NOMO-1 treated with DMSO at 0.1 percent for 48 hours (cell line): ENCODE measurements around the gene LHPP.

Experiments
- DNase-seq: peaks from one replicate; lab custom pipeline; 2025; ENCODE audit not compliant: unreplicated experiment; lab: John Stamatoyannopoulos, UW

LHPP gene

DNA sequence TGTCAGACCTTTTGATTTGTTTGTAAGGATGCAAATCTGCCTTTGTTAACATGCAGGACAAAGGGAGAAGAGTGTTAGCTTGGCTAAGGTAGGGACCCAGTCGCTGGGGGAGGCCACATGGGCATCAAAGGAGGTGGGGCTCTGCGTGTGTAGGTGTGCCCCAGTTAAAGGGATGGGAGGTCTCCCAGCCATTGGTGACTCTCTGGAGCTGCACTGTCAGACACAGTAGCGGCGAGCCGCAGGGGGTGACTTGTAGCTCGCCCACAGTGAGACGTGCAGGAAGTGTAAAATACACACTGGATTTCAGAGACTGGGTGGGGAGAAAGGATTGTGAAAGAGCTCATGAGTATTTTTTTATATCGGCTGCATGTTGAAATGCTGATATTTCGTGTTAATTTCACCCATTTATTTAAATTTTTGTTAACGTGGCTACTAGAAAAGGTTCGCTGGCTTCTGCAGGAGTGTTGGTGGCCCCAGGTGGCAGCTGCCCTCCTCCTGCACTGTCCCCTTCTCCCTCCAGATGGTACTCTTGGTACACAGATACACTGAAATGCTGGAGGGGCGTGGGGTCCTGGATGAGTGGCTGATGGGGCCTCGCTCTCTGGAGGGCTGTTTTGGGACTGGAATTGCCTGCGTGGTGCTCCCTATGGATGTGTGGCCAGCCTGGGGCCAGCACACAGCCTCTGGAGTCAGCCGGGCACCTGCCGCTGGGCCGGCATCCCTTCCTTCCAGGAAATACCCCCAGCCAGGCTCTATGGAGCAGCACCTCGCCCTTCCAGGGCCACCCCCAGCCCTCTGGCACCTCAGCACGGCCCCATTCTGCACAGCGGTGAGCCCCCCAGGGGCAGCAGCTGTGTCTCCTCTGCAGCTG, 59.2 kb downstream of the LHPP start:
- no peak for DNase-seq

DNA sequence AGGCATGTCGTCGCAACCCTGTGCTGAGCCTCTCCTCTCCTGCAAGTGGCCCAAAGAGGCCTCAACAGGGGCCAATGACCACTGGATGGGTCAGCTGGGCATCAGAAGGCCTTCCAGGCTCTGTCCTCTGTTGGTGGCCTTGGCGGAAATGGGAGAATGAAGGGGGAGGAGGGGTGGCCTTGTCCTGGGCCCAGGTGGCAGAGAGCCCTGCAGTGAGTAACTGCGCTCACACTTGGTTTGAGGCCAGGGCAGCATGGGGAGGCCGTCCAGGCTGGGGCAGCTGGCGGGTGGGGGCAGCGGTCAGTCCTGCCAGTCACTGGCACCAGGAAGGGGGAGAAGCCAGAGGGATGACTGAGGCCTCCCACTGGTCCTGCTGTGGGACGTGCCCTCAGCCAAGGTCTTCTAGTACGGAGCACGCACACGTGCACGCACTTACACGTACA, 59.8 kb downstream of the LHPP start:
- no peak for DNase-seq

DNA sequence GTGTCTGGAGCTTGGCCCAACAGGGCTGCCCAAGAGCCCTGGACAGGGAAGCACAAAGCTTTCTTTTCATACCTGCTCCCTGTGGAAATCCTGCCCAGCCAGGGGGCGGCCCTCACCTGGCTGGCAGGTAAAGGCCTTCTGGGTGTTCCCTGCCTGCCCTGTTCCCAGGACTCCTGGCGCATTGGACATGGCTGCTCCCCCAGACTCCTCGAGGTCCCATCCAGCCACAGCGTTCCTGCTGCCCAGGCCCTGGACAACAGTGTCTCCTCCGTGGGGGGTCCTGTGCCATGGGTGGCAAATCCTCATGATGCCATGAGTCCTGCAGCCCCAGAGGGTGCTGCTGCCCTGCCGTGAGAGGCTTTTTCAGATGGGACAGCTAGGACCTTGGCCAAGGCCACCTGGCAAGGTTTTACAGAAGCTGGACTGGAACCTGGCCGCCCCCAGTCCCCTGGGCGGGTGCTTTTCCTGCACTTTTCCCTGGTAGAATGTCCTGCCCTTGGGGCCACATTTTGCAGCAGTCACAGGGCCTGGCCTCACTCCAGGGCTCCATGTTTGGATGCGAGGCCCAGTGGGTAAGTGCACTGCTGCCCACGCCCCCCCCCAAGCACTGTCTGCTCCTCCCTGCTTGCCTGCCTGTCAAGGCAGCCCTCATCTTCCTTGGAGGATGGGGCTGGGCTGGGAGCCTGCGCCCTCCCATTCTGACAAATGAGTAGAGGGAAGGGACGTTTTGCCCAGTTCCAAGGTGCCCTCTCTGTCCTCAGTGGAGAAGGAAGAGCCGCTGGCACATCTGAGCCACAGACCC, 60.7 kb downstream of the LHPP start:
- no peak for DNase-seq

DNA sequence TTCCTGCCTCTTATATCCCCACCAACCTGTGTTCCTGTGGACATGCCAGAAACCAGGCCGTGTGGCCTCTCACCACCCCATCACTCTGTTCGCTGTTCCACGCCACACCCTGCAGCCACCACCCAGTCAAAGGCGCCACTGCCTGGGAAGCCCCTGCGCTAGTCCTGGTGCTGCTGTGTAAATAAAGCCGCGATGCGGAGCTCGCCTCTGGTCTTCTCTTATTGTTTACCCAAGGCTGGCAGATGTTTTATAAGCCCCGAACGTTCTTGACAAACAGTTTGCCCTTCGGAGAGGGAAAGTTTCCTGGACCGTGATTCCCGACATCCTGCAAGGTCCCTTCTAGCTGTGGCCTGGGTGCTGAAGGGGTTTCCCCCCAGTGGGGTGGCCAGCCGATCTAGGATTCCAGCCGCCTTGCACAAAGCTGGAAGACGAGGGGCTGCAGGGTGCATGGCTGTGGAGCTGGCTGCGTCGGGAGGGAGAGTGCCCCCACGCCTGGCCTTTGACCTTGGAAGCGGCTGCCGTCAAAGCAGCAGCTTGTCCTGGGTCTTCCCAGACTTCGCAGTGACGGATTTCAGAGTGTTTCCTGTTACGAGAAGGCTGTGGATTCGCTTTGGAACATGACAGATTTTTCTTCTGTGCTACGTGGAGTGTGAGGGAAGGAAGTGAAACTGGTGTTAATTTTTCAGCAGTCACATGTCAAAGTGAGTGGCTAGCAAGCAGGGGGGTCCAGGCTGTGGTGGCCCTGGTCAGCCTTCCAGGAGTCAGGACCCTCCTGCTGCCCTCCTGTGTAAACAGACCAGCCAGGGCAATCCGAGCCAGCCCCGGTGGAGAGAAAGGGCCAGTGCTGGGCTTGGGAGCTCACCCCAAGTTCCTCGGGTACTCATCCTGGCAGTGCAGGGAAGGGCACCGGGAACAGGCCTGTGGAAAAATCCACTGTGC, 61.6 kb downstream of the LHPP start:
- DNase-seq = peak; percentile 76

DNA sequence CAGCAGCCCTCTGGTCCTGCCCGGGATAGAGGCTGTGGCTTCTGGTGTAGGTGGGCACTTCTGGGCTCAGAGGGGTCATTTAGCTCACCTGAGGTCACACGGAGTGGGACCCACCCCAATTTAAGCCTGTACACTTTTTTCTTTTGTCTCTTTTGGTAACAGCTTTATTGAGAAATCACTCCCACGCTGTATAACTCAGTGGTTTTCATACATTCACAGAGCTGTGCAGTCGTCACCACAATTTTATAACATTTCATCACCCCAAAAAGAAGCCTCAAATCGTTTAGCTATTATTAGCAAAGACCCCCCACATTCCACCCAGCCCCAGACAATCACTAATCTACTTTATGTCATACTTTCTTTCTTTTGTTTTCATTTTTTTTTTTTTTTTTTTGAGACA, 62.3 kb downstream of the LHPP start:
- DNase-seq = peak; percentile 24

DNA sequence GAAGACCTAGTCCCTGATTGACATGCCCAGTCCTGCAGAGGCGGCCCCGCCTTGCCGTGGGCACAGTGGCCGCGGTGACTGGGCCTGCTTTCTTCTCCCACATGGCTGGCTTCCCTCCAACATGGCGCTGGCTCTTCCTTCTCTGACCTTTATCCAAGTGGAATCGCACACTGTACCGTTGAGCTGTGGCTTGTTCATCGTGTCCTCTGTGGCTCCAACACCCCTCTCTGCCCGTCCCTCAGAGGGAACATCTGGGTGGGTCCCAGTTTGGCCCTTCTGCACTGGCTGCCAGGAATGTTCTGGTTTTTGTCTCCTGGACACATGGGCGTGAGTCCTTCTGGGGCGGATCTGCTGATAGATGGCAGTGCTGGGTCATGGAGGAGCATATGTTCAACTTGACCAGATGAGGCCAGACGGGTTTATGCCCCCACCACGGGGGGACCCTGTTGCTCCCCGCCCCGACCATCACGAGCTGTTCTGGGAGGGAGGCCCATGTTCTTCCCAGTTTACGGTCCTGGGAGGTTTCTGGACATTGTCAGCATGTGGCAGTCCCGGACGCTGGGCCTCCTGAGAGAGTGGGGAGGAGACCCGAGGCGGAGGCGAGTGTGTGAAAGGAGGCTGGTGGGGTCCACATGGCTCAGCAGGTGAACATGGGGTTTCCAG, 63.5 kb downstream of the LHPP start:
- DNase-seq = no peak

DNA sequence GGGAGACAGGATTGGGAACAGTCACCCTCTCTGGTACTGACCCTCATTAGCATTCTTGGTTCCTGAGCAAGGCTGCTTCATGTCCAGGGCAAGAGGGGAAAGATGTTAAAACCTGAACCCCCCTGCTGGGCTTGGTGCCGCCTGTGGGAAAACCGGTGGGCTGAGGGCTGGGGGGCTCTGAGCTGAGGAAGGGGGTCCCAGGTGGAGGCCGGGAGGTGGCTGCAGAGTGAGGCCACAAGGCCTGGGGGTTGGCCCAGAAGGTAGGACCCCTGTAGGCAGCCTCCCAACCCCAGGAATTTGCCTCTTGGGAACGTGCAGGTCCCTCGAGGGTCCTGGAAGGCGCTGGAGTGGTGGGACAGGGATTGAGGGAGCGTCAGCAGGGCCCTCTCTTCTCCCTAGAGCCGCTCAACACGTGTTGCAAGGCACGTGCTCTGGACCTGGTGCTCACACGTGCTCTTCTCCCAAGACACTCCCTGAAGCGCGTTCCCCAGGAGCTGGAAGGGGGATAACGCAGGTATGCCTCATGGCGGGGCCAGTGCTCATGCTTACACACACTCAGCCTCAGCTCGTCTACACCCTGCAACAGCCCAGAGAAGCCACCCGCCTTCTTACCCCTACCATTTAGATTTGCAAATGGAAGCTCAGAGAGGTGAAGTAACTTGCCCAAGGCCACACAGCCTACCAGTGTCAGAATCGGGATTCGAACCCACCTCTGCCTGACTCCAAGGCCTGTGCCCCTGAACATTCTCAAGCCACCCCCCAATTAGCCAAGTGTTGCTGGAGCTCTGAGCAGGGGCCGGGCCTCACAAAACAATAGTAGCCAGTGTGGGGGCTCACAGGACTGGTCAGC, 64.4 kb downstream of the LHPP start:
- DNase-seq = no peak

DNA sequence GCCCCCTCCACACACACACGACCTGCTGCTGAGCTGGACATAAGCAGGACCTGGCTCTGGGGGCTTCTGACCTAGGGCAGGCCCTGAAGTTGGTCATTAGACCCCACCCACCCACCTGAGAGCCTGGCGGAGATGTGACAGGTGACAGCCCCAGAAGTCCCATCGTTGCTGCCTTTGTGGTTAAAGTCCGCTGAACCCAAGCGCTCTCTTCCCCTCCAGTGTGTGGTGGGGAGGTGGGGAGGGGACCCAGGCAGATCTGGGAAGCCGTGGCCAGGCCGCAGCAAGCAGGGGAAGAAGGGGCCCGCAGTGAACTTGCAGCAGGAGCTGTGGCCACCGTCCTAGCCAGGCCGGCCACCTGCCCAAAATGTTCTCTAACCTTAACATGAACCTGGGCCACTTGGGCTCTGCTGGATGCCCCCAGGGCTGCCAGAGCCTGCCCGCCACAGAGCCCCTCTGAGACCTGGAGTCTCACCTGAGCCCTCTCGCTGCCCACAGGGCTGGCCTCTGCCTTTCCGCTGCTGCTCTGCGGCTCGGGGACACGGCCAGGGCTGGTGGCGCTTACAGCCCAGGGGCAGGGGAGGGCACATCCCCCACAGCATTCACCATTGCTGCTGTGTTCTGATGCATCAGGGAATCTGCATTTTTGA, 65.1 kb downstream of the LHPP start:
- no peak for DNase-seq

DNA sequence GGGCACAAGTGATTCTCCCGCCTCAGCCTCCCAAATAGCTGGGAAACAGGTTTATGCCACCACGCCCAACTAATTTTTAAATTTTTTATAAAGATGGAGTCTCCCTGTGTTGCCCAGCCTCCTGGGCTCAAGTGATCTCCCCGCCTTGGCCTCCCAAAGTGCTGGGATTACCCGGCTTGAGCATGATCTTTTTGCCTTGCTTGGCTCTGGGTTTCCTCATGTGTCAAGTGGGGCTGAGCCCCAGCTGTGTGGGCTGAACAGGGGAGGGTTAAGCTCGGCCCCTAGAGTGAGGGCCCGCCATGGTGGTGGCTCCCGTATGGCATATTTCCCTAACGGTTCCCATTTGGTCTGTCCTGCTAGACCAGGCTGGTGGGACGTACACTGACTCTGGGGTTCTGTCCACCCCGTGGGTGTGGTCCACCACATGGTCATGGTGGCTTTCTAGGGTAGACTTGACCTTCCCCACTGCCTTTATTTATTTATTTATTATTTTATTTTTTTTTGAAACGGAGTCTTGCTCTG, 66.3 kb downstream of the LHPP start:
- DNase-seq = no peak

DNA sequence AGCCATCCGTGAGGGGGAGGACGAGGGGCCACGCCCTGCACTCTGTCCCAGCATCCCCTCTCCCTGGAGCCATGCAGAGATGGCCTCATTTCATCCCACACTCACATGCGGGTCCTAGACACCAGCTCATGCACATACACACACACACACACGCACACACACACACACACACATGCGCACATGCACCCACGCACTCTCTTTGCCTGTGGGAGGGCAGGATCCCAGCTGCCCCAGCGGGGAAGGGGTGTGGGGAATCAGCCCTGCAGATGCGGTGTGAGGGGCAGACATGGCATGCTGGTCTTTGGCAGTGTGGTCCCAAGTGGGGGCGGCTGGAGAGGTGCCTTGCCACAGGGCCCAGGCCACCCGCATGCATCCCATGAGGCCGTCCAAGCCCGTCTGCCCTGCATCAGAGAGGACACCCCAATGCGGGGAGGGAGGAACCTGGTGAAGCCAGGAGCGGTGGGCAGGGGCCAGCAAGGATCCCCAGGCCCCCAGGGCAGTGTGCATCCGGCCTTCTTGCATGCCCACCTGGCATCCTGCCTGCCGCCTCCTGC, 68.1 kb downstream of the LHPP start:
- no peak for DNase-seq

DNA sequence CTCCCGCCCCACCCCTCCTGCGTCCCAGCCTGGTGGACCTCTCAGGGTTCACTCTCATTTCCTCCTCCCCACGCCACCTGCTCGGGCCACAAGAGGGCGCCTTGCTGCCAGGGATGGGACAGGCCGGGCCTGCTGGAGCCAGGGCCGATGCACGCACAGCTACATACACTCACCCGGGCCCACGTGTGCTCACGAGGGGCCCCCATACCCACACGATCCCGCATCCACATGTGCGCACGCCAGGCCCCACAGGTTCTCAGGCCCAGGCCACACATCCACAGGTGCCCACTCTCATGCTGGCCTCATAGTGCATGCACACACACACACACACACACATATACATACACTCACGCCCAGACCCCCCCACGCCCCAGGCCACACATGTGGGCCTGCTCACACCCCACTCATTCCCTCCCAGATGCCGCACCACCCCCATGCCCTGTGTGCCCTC, 68.6 kb downstream of the LHPP start:
- DNase-seq = peak; percentile 62

DNA sequence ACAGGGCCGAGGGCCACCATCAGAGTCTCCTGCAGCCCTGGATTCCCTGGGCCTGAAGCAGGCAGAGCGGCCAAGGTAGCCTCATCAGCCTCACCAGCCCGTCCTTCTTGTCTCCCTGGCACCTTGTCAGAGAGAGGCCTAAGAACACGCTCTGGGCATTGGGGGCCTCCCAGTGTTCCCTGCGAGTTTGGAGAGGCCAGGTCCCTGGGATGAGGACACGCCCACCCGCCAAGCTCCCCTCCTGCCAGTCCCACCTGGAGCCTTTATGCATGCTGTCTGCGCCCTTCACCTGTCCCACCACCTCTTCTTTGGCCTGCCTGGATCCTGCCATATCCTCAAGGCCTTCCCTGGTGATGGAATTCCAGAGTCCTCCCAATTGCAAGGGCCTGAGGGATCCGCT, 69.2 kb downstream of the LHPP start:
- DNase-seq = no peak

DNA sequence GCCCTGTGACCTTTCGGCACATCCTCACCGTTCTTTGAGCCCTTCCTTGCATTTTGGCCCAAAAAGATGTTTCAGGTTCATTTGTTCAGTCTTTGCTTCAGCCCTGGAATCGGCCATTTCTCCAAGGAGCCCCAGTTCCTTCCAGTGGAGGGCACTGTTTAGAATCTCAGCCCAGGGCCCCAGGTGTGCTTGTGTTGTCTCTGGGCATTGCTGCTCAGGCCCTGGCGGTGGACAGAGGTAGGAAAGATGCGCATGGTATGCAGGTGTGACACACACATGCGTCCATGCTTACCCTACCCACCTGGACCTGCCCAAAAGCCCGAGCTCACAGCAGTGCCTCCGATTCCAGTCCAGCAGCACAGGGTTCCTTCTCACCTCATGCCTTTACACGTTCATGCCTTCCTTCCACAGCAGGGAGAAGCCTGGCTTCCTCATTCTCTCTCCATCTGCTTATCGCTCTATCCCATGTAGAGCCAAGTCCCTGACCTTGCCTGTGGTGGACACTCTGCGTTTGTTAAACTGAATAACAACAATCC, 70.6 kb downstream of the LHPP start:
- no peak for DNase-seq

DNA sequence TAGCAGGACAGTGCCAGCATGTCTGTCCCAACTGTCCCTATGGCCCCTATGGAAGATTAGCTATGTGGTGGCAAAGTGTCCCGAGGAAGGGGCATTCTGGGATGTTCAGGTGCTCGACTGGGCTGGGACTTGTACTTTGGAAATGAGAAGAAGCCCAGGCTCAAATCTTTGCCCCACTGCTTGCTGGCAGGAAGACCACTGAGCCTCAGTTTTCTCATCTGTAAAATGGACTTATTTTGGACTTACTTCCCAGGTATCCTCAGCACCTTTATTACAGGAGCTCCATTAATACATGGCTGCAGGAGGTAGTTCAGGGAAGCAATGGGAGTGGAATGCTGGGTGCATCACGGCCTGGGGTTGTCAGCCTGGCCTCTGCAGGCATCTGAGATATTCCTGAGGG, 71.2 kb downstream of the LHPP start:
- no peak for DNase-seq

DNA sequence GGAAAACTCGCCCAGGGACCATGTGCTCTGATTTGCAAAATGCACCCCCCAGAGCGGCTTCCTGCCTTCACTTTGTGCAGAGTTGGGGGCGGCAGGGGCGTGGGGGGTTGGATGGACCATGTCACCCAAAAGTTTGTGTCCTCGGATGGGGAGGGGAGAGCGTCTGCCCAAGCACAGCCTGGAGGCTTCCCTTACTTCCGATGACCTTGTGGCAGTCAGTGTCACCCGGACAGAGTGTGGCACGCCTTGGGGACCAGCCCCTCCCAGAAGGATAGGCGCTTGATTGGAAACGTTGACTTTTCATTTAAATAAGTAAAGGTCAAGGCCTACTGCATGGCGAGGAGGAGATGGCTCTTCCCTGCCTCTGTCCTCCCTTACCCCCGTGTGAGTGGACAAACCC, 71.6 kb downstream of the LHPP start:
- no peak for DNase-seq

DNA sequence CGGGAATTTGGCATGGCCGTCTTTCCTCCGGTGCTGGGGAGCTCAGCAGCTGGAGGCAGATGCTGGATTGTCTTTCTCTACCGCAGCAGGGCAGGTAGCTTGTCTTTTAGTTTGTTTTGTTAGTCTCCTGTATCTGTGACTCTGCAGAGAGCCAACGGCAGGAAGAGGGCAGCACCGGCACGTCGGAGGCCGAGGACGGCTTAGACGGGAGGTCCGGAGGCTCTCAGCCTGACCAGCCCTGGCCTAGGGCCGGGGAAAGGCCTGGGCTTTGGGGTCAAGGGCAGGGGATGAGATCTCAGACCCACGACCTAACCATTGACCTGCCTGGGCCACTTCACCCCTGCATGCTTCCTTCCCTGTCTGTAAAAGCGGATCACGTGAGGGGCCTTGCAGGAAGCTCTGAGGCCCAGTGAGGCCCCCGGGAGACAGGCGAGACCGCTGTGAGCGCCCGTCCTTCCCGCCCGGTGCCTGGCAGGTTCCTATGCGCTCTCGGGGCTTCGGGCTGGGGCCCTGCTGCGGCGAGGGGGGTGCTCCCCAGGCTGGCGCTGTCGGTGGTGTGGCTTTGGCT, 72.7 kb downstream of the LHPP start:
- DNase-seq = peak; percentile 75

DNA sequence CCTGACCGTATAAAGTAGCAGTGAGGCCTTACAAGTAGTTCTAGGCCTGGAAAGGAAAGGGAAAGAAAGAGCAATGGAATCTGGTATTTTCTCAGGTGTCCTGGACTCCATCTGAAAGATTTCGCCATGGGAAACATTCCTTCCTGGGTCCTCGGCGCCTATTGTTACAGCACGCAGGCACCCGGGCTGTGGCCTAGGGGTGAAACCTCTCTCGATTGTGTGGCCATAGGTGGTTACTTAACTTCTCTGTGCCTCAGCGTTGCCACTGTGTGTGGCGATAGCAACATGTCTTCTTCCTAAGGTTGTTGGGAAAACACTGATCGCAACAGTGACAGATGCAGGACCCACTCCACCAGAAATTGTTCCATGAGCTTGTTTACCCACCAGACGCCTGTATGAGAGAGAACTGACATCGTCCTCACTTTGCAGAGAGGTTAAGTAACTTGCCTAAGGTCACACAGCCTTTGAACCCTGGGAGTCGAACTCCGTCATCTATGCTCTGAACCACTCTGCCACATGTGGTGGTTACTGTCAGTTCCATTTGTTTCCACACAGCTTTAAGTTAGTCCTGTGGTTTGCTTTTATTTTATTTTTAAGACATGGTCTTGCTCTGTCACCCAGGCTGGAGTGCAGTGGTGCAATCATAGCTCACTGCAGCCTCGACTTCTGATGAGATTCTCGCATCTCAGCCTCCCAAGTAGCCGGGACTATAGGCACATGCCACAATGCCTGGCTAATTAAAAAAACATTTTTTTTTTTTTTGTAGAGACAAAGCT, 73.4 kb downstream of the LHPP start:
- peak; percentile 38 for DNase-seq
